B cell (primary cell): Measurements from ENCODE around the gene SNED1.

ENCODE experiments used
- EZH2 ChIP-seq: IDR thresholded peaks from 2 replicates; pipeline ENCODE4 v1.6.1; 2012; ENCODE audit warnings: borderline replicate concordance, low read depth, mild to moderate bottlenecking, moderate library complexity, low read length; ENCODE audit not compliant: insufficient read depth, poor library complexity, severe bottlenecking
- TF ChIP-seq, protein P1 (sequence below): fragments of 200-600 bp; IDR thresholded peaks from one replicate; pipeline ENCODE4 v1.8.0; 2022; ENCODE audit warnings: antibody characterized with exemption, mild to moderate bottlenecking

GRCh38 chr2:241029599-241030332 lies 31.3 kb downstream of the SNED1 start:
- TF ChIP-seq, protein P1, sequence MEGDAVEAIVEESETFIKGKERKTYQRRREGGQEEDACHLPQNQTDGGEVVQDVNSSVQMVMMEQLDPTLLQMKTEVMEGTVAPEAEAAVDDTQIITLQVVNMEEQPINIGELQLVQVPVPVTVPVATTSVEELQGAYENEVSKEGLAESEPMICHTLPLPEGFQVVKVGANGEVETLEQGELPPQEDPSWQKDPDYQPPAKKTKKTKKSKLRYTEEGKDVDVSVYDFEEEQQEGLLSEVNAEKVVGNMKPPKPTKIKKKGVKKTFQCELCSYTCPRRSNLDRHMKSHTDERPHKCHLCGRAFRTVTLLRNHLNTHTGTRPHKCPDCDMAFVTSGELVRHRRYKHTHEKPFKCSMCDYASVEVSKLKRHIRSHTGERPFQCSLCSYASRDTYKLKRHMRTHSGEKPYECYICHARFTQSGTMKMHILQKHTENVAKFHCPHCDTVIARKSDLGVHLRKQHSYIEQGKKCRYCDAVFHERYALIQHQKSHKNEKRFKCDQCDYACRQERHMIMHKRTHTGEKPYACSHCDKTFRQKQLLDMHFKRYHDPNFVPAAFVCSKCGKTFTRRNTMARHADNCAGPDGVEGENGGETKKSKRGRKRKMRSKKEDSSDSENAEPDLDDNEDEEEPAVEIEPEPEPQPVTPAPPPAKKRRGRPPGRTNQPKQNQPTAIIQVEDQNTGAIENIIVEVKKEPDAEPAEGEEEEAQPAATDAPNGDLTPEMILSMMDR, result no peak
- no peak for TF ChIP-seq EZH2
